ENCODE data around the gene NEUROG1.
"Not testable (repeated sequence)": the region's sequence is repeated elsewhere in the genome, so short reads cannot be mapped to it uniquely, and the experiment has no call there.

Gene NEUROG1

DNA sequence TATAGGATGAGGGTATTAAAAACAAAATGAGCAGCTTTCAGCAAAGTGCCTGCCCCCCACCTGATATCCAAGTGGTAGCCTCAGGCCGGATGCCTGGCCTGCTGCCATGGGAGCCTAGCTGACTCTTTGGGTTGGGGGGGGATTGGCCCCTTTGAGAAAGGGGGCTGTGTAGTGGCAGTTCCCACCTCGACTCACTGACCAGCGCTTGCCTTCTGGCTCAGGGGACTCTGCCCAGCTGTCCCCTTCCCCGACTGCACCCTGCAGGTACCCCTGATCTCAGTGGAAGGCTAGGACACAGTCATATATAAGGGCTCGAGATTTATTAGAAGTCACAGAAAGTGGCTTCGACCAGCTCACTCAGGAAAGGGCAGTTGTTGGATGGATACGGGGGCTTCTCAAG, 1.5 kb upstream of the NEUROG1 start:
- no peak for DNase-seq (ENCODE audit: low spot score)

DNA sequence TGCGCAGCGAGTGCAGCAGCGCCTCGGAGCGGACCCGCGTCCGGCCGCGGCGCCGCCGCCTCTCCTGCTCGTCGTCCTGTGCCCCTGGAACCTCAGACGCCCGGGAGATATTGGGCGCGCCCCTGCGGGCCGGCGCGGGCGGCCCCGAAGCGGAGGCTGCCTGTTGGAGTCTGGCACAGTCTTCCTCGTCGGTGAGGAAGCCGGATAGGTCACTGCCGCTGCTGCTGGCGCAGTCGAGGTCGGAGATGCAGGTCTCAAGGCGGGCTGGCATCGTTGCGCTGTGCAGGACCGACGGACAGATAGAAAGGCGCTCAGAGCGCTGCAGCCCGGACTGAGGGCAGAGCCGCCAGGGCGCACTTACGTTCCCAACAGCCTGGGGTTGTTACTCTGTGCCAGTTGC, 344 bp downstream of the NEUROG1 start:
- DNase-seq (ENCODE audit: low spot score): no peak

DNA sequence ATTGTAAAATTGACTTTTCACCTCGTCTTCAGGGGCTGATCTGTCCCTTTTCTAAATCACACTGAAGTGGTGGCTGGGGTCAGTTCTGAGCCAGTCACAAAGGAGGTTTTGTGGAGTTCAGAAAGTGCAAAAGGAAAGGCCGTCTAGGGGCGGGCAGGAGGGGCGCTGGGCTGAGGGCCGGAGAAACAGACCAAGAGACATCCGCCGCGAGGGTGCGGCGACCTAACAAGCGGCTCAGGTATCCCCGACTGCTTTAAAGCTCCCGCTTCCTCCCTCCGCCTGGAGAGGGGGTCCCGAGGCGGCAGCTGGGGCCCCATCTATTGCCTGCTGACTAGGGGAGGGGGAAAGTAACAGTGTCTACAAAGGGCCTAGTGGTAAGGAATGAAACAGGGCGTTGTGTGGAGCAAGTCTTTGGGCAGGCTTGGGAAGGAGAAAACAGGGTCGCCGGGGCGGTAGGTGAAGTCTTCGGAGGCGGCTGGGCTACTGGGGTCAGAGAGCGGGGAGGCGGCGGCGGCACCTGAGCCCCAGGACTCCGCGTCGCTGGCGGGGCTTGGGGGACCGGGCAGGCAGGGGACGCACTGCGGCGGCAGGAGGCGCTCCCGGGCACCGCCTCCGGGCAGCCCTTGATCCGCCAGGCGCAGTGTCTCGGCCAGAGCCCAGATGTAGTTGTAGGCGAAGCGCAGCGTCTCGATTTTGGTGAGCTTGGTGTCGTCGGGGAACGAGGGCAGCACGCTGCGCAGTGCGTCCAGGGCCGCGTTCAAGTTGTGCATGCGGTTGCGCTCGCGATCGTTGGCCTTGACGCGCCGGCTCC, 950 bp downstream of the NEUROG1 start:
- no peak for DNase-seq (ENCODE audit: low spot score)

DNA sequence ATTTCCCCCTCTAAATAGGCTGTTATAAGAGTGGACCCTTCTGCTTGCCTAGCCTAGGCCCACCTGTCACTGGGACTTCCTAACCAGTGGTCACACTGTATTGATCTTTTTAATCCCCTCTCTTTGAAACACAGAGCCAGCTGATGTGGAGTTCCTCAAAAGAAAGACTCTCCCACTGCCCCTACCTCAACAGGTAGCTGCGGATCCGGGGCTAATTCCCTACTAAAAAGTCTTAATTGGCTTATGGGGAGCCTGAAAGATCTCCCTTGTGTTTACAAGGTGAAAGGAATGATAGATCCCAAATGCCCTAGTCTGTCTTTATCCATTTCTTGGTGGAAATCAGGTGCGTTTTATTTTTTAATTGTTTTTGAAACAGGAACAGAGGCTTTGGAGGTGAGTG, 2.0 kb downstream of the NEUROG1 start:
- DNase-seq (ENCODE audit: low spot score): no peak

DNA sequence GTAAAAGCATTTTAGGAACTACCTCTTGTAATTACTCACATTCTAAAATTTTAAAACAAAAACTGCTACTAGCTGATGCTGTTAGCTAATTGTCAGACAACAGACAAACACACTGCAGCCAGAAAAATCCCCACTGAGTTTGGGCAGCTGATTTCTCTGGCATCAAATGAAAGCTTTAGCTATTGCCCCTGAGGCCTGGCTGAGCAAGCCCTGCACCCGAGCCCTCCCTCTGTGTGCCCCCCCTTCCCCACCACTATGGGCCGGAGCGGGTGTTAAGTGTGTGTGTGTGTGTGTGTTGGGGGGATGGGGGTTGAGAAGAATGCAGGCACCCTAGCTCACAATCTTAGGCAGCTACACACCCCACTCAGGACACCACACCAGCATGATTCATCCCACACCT, 2.4 kb downstream of the NEUROG1 start:
- DNase-seq (ENCODE audit: low spot score): no peak

DNA sequence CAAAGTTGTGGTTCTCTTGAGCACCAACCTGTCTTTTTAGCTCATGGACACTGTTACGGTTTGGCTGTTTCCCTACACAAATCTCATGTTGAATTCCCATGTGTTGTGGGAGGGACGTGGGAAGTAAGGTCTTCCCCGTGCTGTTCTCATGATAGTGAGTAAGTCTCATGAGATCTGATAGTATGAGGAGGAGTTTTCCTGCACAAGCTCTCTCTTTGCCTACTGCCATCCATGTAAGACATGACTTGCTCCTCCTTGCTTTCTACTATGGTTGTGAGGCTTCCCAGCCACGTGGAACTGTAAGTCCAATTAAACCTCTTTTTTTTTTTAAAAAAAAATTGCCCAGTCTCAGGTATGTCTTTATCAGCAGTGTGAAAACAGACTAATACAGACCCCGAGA, 6.2 kb downstream of the NEUROG1 start:
- not testable (repeated sequence) for DNase-seq (ENCODE audit: low spot score)

DNA sequence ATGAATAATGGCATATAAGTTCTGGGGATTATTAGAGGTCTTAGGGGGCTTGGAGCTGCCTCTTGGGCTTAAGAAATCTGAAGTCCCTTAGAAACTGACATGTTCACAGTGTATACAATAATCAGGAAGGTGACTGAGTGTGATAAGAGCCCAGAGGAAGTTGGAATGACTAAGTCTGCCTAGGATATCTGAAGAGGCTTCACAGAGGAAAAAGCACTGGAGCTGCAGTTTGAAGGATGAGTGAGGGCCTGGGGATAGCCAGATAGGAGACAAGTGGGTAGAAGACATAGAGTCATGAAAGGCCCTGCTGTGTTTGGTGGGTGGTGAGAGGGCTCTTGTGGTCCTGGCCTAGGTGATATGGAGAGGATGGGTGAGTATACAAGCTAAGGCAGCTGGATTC, 8.8 kb downstream of the NEUROG1 start:
- no peak for DNase-seq (ENCODE audit: low spot score)

DNA sequence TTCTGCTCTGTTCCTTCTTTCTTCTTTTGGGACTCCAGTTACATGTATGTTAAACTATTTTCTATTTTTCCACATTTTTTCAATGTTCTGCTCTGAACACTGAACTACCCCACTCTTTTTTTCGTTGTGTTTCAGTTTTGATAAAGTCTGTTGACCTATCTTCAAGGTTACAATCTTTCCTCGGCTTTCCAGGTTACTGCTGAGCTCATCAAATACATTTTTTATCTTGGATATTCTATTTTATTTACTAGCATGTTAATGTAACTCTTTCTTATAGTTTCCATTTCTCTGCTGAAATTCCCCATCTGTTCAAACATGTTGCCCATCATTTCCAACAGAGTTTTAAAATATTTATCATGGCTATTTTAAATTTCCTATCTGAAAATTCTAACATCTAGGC, 13.8 kb downstream of the NEUROG1 start:
- DNase-seq (ENCODE audit: low spot score): no peak

DNA sequence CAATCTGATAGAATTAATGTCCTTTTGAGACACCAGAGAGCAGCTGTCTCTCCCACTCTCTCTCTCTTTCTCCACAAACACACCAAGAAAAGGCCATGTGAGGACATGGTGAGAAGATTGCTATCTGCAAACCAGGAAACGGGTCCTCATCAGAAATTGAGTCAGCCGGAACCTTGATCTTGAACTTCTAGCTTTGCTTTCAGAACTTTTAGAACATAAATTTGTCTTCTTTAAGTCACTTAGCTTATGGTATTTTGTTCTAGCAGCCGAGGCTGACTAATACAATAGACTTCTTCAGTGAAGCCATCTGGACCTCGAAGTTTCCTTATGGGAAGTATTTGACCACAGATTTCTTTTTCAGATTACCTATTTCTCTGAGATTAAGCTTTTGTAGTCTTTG, 18.1 kb downstream of the NEUROG1 start:
- DNase-seq (ENCODE audit: low spot score): no peak

DNA sequence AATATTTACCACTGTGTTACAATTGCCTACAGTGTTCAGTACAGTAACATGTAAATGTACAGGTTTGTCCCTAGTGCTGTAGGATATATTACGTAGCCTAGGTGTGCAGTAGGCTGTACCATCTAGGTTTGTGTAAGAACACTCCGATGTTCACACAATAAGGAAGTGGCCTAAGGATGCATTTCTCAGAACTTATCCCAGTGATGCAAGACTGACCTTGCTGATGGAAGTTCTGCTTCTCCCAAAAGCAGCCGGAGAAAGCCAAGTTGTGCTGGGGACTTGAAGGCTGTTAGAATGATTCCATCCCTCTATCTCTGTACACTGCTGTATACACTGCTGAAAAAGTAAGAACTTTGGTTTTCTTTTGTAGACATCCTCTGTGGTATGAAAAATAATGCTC, 21.6 kb downstream of the NEUROG1 start:
- no peak for DNase-seq (ENCODE audit: low spot score)

DNA sequence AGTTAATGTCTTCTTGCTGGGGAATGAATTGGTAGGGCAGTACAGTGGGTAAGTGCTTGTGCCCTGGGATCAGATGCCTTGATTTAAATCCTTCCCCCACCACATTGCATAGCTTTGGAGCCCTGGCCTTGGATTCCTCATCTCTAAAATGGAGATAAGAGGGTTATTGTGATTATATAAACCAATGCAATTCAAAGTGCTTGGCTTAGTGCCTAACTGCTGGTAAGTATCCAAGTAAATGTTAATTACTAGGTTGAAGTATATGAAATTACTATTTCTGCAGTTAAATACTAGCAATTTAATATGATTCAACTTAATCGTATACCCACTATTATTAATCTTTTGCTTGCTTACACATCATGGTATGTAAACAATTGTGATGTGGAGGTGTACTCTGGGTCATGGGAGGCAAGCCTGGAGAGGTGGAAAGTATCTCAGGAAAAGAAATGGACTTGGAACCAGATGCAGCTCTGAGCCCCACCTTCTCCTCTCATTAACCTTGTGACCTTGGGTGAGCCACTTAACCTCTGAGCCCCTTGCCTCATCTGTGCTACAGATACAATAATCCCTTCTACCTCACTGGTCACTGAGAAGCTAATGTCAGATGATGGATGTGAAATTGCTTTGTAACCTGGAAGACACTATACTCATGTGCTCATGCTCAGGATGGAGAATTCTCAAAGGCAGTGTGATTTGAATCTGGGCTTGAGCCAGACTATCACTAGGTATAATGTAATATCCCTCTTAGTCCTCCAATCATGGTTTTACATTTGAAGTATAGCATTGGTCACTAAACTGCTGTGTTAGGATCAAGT, 23.8 kb downstream of the NEUROG1 start:
- no peak for DNase-seq (ENCODE audit: low spot score)

DNA sequence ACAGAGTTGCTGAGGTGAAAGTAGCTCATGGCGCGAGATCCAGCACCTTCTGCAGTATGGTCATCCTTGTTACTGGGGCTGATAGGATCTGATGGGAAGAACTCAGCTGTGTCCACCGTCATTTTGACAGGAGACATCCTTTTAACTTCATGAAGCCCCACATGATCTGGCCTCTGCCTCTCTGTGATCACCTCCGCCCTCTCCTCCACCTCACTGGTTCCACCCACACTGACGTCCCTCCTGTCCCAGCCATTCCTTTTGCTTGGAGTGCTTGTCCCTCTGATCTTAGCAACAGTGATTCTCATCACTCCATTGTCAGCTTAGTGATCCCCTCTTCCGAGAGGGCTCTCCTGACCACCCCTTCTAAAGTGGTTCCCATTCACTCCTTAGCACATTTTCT, 25.8 kb downstream of the NEUROG1 start:
- DNase-seq (ENCODE audit: low spot score): no peak

DNA sequence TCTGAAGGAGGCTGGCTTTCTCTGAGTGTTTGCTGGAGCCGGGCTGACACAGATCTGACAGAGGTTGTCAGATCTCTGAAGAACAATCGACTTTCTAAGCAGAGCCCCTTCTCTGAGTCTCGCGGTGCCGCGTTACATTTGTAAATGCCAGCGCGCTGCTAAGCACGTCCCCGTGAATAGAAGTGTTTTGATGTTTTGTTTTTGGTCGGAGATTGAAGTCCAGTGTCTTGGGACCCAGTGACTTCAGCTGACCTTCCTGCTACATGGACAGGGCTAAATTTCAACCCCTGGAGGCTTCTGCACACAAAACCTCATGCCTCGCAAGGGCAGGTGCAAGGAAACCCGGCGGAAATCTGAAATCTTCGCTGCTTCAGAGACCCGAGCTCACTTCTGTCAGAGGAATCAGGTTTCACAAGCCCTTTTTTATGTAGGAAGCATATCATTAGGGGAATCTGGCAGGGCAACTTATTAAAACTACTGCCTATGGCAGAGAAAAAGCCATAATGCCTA, 27.2 kb downstream of the NEUROG1 start:
- no peak for DNase-seq (ENCODE audit: low spot score)

DNA sequence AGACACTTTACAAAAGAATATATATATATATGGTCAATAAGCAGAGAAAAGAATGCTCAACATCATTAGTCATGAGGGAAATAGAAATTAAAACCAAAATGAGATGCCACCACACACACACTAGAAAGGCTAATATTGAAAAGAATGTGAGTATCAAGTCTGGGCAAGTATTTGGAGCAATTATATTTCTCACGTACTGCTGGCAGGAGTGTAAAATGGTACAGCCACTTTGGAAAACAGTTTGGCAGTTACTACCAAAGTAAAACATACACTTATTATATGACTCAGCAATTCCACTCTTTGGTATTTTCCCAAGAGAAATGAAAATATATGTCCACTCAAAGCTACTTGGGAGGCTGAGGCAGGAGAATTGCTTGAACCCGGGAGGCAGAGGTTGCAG, 29.8 kb downstream of the NEUROG1 start:
- no peak for DNase-seq (ENCODE audit: low spot score)

DNA sequence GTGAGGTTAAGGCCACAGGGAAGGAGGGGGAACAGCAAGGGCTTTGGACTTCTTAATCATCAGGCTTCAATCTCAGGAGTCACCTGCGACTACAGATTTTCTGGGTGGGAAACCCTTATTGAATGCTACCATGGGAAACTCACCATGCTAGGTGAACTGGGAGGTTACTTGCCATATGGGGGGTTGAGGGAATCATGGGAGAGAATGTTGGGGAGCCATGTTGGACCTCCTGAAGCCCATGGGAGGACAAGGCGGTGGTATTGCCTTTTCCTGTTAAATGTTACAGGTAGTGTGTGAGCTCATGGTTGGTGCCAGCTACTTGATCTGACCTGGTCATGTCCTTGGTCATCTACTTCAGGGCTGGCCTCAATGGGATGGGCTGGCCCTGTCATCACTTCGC, 31.4 kb downstream of the NEUROG1 start:
- no peak for DNase-seq (ENCODE audit: low spot score)

DNA sequence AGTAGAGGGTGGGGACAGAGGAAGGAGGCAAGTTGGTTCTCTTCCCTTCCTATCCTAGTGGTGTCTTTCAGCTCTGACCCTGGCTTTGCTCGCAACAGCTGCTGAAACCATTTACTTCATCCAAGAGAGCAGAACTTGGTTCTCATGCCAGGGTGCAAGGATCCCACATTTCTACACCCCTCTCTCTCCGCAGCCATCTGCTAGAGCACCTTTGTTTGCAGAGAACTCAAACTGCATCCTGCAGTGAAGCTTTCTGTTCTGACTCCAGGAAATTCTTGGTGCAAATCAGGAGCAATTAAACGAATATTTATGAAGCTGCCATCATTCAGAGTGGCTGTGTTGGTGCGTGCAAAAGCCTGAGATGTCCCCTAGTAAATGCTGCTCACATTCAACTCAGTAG, 31.9 kb downstream of the NEUROG1 start:
- DNase-seq (ENCODE audit: low spot score): no peak

DNA sequence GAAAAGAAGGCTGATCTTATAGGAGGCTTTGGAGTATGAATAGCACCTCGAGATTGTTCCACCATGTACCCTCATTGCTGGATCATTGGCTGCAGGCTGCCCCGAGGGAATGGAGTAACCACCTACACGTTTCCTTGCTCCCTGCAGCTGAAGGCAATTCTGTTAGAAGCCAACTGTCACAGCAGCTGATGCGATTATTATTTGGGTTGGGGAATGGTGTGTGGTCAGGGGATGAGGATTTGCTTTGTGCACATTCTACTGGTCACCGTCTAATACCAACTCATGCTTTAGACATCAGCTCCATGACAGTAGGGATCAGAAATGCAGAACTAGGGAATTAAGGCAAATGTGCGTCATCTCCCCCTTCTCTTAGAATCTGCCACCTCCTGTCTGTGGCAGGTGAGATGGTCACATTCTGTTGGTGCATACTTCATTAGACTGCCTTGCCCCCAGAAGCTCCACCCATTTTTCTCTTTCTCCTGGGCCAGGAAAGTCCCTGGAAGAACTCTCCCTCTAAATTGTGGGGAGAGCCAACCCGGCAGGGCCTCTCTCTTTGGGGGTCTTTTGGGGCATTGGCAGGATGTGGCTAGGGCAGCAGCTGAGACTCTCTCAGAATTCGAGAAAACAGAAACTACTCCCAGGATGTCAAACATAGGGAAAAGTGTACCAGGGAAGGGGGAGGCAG, 32.8 kb downstream of the NEUROG1 start:
- DNase-seq (ENCODE audit: low spot score): no peak

DNA sequence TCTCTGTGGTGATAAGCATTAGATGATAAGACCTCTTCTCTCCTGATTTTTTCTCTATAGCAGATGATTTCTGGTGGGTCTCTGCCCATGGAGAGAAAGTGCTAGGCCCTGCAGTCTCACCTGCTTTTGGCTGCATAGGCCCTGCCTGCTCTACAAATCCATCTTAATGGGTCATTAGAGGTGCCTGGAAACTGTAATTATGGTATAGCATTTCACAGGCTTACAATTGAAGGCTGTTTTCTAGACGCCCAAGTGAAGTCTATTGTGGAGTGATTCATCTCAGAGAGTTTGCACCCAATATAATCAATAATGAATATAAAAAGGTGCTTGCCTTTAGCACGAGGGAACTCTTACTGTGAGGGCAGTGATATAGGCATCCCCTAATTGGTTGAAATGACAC, 33.8 kb downstream of the NEUROG1 start:
- DNase-seq (ENCODE audit: low spot score): no peak

DNA sequence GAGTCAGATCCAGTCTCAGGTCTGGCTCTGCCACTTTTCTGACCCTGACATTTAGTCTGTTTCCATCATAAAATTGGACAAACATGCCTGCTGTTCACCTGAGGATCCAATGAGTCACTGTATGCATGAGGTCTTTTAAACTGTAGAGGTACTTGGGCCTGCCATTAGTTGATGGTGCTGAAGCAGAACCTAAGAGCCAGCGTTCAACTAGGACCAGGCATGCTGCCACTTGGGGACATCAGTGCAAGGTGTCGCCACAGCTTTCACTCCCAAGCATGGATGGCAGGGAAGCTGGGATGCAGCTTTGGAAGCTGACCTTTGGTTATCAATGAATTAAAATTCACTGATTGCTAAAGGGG, 37.1 kb downstream of the NEUROG1 start:
- no peak for DNase-seq (ENCODE audit: low spot score)

DNA sequence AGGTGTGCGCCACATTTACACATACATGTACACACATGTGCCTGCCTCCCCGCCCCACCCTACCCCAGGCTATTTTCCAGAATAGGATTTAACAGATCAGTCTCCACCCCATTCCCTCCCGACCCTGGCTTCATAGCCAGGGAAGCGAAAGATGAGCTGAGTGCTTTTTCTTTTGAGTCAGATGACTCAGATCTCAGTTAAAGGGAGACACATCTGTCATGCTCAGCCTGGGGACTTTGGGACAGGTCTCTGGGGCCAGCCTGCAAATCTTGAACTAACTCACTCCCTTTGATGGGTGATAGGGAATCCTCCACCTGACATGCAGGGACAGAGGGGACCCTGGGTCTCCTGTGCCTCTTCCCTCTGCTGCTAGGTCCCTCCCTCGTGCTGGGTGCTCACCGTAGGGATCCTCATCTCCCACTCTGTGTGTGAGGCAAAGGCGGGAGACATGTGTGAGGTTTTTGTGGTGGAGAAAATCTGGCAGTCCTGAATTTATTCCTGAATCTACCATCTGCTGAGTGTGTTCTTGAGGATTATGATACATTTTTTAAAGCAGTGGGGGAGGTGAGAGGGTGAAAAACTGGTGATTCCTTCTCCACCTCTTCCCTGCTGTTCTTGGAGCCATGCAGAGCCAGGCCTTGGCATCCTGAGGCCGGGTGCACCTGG, 37.7 kb downstream of the NEUROG1 start:
- no peak for DNase-seq (ENCODE audit: low spot score)

DNA sequence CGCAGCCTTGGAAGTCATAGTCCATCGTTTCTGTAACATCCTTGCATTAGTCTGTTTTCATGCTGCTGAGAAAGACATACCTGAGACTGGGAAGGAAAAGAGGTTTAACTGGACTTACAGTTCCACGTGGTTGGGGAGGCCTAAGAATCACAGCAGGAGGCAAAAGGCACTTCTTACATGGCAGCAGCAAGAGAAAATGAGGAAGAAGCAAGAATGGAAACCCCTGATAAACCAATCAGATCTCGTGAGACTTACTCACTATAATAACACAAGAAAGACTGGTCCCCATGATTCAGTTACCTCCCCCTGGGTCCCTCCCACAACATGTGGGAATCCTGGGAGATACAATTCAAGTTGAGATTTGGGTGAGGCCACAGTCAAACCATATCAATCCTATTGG, 40.2 kb downstream of the NEUROG1 start:
- DNase-seq (ENCODE audit: low spot score): not testable (repeated sequence)

DNA sequence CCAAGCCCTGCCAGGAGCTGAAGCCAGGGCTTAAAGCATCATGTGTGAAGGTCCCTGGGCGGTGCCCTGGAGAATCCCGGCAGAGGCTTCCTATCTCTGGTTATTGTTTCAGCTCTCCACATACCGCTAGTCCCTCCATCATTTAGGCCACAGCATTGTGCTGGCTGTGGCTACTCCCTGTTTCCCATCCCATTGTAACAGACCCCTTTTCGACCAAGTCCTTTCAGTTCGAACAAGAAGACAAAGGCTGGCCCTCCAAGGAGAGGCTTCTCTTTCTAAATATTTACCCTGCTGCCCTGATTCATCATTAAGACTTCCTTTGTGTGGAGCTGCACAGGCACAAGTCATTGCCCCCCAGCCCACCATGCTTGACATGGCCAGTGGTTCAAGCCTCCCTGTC, 41.6 kb downstream of the NEUROG1 start:
- no peak for DNase-seq (ENCODE audit: low spot score)

Data from CD4-positive, alpha-beta T cell treated with Interleukin-15 for 4 hours (primary cell).